HepG2 (cell line): ENCODE data around the gene CNOT10. TPM values are rescaled to one million over a fixed set of nuclear protein-coding genes. Genes with fewer than 3 reads are reported as not detected.

Experiments
- ETV5 ChIP-seq: IDR thresholded peaks from 2 replicates; pipeline ENCODE4 v1.6.1; 2018; ENCODE audit warnings: missing biosample characterization, missing genetic modification reagents, inconsistent platforms, borderline replicate concordance
- MAF1 ChIP-seq: sonication (generic); formaldehyde crosslinking; IDR thresholded peaks from 2 replicates; pipeline ENCODE4 v1.5.0; 2020; ENCODE audit warnings: missing genetic modification reagents, borderline replicate concordance
- SIN3B ChIP-seq: fragments of 150-350 bp; IDR thresholded peaks from 2 replicates; pipeline ENCODE4 v1.6.1; 2014; ENCODE audit warnings: low read length
- WIZ ChIP-seq: sonication (generic); formaldehyde crosslinking; IDR thresholded peaks from 2 replicates; pipeline ENCODE4 v1.5.1; 2020; ENCODE audit warnings: mild to moderate bottlenecking, missing genetic modification reagents
- polyA plus RNA-seq, 8 experiments: library from polyadenylated mRNA; depleted of rRNA in 3 of 8; stranded (reverse) in 7 of 8; unstranded in 1 of 8; fragments of >200 nt; fragmentation: Illumina TruSeq in 4 of 8; extraction: Trizol in 4 of 8; gene quantifications; 2 replicates each; pipeline versions ENCODE4 v1.2.1 to v1.2.3, GENCODE V29; 2011 to 2016; ENCODE audit warnings: low read depth in 4 of 8, missing spikeins in 1 of 8, mixed read lengths in 1 of 8; ENCODE audit not compliant: insufficient read depth in 1 of 8
- total RNA-seq, 5 experiments: library from RNA; depleted of rRNA; stranded (reverse); fragments of >200 nt; fragmentation: Illumina TruSeq; extraction: Trizol; gene quantifications; 2 replicates each; pipeline ENCODE4 v1.2.3, GENCODE V29; 2016; ENCODE audit warnings: low read depth in 1 of 5
- TF ChIP-seq, protein P1 (sequence below): sonication (generic); formaldehyde crosslinking; IDR thresholded peaks from 2 replicates; pipeline ENCODE4 v1.4.0; 2020; ENCODE audit warnings: missing genetic modification reagents
- TF ChIP-seq, protein P2 (sequence below): IDR thresholded peaks from 2 replicates; pipeline ENCODE4 v1.6.1; 2016; ENCODE audit warnings: low read depth, missing genetic modification reagents, missing compliant biosample characterization

Gene CNOT10
- total and polyA plus RNA-seq, 2 of the 13 experiments (the other 11 are each of a cell fraction or from before 2014, with no cell fraction given) = 21.2 to 34.1 TPM

DNA sequence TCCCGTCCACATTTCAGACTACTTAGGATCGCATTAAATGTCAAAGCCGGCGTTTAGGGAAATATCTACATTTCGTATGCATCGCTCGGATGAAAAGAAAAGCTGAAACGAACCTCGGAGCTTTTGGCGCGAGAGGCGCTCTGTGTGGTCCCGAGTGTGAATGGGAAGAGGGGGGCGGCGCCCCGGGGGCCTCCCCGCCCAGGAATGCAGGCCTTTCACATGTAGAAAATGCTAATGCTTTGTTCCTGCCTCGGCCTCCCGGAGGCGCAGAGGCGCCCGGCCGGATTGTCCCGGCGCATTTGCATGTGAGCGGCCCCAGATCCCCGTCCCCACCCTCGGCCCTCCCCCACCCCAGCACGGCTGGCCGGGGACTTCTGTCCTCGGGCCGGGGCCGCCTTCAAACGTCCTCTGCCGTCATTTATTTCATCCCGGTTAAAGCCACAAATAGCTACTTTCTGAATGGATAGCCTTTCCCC lies 95.8 kb downstream of the CNOT10 start (continued):
- TF ChIP-seq, protein P1, sequence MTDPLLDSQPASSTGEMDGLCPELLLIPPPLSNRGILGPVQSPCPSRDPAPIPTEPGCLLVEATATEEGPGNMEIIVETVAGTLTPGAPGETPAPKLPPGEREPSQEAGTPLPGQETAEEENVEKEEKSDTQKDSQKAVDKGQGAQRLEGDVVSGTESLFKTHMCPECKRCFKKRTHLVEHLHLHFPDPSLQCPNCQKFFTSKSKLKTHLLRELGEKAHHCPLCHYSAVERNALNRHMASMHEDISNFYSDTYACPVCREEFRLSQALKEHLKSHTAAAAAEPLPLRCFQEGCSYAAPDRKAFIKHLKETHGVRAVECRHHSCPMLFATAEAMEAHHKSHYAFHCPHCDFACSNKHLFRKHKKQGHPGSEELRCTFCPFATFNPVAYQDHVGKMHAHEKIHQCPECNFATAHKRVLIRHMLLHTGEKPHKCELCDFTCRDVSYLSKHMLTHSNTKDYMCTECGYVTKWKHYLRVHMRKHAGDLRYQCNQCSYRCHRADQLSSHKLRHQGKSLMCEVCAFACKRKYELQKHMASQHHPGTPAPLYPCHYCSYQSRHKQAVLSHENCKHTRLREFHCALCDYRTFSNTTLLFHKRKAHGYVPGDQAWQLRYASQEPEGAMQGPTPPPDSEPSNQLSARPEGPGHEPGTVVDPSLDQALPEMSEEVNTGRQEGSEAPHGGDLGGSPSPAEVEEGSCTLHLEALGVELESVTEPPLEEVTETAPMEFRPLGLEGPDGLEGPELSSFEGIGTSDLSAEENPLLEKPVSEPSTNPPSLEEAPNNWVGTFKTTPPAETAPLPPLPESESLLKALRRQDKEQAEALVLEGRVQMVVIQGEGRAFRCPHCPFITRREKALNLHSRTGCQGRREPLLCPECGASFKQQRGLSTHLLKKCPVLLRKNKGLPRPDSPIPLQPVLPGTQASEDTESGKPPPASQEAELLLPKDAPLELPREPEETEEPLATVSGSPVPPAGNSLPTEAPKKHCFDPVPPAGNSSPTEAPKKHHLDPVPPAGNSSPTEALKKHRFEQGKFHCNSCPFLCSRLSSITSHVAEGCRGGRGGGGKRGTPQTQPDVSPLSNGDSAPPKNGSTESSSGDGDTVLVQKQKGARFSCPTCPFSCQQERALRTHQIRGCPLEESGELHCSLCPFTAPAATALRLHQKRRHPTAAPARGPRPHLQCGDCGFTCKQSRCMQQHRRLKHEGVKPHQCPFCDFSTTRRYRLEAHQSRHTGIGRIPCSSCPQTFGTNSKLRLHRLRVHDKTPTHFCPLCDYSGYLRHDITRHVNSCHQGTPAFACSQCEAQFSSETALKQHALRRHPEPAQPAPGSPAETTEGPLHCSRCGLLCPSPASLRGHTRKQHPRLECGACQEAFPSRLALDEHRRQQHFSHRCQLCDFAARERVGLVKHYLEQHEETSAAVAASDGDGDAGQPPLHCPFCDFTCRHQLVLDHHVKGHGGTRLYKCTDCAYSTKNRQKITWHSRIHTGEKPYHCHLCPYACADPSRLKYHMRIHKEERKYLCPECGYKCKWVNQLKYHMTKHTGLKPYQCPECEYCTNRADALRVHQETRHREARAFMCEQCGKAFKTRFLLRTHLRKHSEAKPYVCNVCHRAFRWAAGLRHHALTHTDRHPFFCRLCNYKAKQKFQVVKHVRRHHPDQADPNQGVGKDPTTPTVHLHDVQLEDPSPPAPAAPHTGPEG (CRISPR knock-in tag) = peak; percentile 25; the same call in 1 of the 2 replicates
- TF ChIP-seq ETV5 (peak; percentile 32; the same call in 1 of the 2 replicates), MAF1 (CRISPR knock-in tag) (0 out of 2 replicates have a peak, but pooled peaks have one; percentile 35), SIN3B (0 out of 2 replicates have a peak, but pooled peaks have one; percentile 8), WIZ (CRISPR knock-in tag) (no peak)
- TF ChIP-seq, protein P2, sequence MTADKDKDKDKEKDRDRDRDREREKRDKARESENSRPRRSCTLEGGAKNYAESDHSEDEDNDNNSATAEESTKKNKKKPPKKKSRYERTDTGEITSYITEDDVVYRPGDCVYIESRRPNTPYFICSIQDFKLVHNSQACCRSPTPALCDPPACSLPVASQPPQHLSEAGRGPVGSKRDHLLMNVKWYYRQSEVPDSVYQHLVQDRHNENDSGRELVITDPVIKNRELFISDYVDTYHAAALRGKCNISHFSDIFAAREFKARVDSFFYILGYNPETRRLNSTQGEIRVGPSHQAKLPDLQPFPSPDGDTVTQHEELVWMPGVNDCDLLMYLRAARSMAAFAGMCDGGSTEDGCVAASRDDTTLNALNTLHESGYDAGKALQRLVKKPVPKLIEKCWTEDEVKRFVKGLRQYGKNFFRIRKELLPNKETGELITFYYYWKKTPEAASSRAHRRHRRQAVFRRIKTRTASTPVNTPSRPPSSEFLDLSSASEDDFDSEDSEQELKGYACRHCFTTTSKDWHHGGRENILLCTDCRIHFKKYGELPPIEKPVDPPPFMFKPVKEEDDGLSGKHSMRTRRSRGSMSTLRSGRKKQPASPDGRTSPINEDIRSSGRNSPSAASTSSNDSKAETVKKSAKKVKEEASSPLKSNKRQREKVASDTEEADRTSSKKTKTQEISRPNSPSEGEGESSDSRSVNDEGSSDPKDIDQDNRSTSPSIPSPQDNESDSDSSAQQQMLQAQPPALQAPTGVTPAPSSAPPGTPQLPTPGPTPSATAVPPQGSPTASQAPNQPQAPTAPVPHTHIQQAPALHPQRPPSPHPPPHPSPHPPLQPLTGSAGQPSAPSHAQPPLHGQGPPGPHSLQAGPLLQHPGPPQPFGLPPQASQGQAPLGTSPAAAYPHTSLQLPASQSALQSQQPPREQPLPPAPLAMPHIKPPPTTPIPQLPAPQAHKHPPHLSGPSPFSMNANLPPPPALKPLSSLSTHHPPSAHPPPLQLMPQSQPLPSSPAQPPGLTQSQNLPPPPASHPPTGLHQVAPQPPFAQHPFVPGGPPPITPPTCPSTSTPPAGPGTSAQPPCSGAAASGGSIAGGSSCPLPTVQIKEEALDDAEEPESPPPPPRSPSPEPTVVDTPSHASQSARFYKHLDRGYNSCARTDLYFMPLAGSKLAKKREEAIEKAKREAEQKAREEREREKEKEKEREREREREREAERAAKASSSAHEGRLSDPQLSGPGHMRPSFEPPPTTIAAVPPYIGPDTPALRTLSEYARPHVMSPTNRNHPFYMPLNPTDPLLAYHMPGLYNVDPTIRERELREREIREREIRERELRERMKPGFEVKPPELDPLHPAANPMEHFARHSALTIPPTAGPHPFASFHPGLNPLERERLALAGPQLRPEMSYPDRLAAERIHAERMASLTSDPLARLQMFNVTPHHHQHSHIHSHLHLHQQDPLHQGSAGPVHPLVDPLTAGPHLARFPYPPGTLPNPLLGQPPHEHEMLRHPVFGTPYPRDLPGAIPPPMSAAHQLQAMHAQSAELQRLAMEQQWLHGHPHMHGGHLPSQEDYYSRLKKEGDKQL (CRISPR knock-in tag) = 0 out of 2 replicates have a peak, but pooled peaks have one; percentile 8
